IMR-90 (cell line): ENCODE measurements around the gene CRTAC1. TPM values are rescaled to one million over a fixed set of nuclear protein-coding genes. Genes with fewer than 3 reads are reported as not detected.

Experiments
- ATAC-seq: fragments of 200-7000 bp; cut with Tn5 transposase; 2 replicates; pipeline ENCODE4 v1.9.1; 2020; ENCODE audit warnings: low read depth, mild to moderate bottlenecking, moderate library complexity
- BruUV-seq: library from RNA; stranded (reverse); fragments of 400-500 nt; replicated peaks from 2 replicates; lab custom pipeline; 2021; lab: Mats Ljungman, UMichigan
- CTCF ChIA-PET: fragments of 300-600 bp; formaldehyde crosslinking; extraction: SDS; loops from one replicate; lab custom pipeline; 2021; ENCODE audit warnings: antibody characterized with exemption; lab: Yijun Ruan, JAX
- POLR2A ChIA-PET: fragments of 300-600 bp; sonication (Branson Sonifier 250); formaldehyde crosslinking; loops from one replicate; lab custom pipeline; 2022; ENCODE audit warnings: antibody characterized with exemption; ENCODE audit not compliant: unreplicated experiment; lab: Charles Lee
- DNase-seq: peaks from one replicate; pipeline ENCODE4 v3.0.0; 2013
- H2AFZ ChIP-seq: replicated peaks from 2 replicates; pipeline ENCODE3; 2013; ENCODE audit warnings: low read length, mild to moderate bottlenecking; ENCODE audit not compliant: poor library complexity
- H2AK5ac ChIP-seq: 2 replicates; pipeline ENCODE4 v1.6.1; 2013; ENCODE audit warnings: low read depth, low read length, inconsistent platforms
- H2AK9ac ChIP-seq: replicated peaks from 2 replicates; pipeline ENCODE3; 2013; ENCODE audit warnings: mild to moderate bottlenecking, low read depth, low read length, moderate library complexity; ENCODE audit not compliant: poor library complexity
- H2BK120ac ChIP-seq: 2 replicates; pipeline ENCODE4 v1.6.1; 2013; ENCODE audit warnings: low read depth, low read length, inconsistent platforms
- H2BK15ac ChIP-seq: 3 replicates; pipeline ENCODE4 v1.6.1; 2013; ENCODE audit warnings: low read depth, low read length, inconsistent platforms
- H2BK20ac ChIP-seq: 2 replicates; pipeline ENCODE4 v1.6.1; 2013; ENCODE audit warnings: low read depth, mild to moderate bottlenecking, inconsistent platforms, low read length, moderate library complexity
- H2BK5ac ChIP-seq: 2 replicates; pipeline ENCODE4 v1.6.1; 2013; ENCODE audit warnings: mild to moderate bottlenecking, low read depth, low read length, inconsistent platforms; ENCODE audit not compliant: poor library complexity, severe bottlenecking
- H3K14ac ChIP-seq: replicated peaks from 2 replicates; pipeline ENCODE4 v1.6.1; 2013; ENCODE audit warnings: low read depth, low read length, inconsistent platforms
- H3K18ac ChIP-seq: 2 replicates; pipeline ENCODE4 v1.6.1; 2013; ENCODE audit warnings: low read depth, low read length, control low read depth
- H3K23ac ChIP-seq: 2 replicates; pipeline ENCODE4 v1.6.1; 2013; ENCODE audit warnings: low read depth, low read length, inconsistent platforms
- H3K27ac ChIP-seq: 2 replicates; pipeline ENCODE4 v1.5.1; 2013; ENCODE audit warnings: mild to moderate bottlenecking, control low read depth, low read length; ENCODE audit not compliant: insufficient read depth
- H3K27me3 ChIP-seq: 2 replicates; pipeline ENCODE4 v1.6.1; 2013; ENCODE audit warnings: low read length; ENCODE audit not compliant: control insufficient read depth, insufficient read depth
- H3K36me3 ChIP-seq: 2 replicates; pipeline ENCODE4 v1.6.1; 2013; ENCODE audit warnings: low read length, mixed read lengths; ENCODE audit not compliant: control insufficient read depth, insufficient read depth
- H3K4ac ChIP-seq: 2 replicates; pipeline ENCODE4 v1.6.1; 2013; ENCODE audit warnings: low read depth, low read length, inconsistent platforms
- H3K4me1 ChIP-seq: 2 replicates; pipeline ENCODE4 v1.6.1; 2013; ENCODE audit warnings: low read length, mixed read lengths; ENCODE audit not compliant: control insufficient read depth, insufficient read depth
- H3K4me2 ChIP-seq: 2 replicates; pipeline ENCODE4 v1.6.1; 2013; ENCODE audit warnings: low read depth, mild to moderate bottlenecking, control low read depth, low read length, moderate library complexity
- H3K4me3 ChIP-seq: 2 replicates; pipeline ENCODE4 v1.5.1; 2013; ENCODE audit warnings: low read depth, mild to moderate bottlenecking, control low read depth, low read length, moderate library complexity; ENCODE audit not compliant: insufficient read depth
- H3K56ac ChIP-seq: 2 replicates; pipeline ENCODE4 v1.6.1; 2013; ENCODE audit warnings: low read length, inconsistent platforms; ENCODE audit not compliant: insufficient read depth; ENCODE audit errors: extremely low read depth
- H3K79me1 ChIP-seq, 2 experiments: 2 replicates each; pipeline ENCODE4 v1.6.1; 2013; ENCODE audit warnings: low read length in 2 of 2, inconsistent platforms in 1 of 2, low read depth in 1 of 2
- H3K9ac ChIP-seq: 2 replicates; pipeline ENCODE4 v1.6.1; 2013; ENCODE audit warnings: low read depth, low read length, control low read depth
- H3K9me1 ChIP-seq: 2 replicates; pipeline ENCODE4 v1.6.1; 2013; ENCODE audit warnings: low read length, inconsistent platforms; ENCODE audit not compliant: insufficient read depth
- H3K9me3 ChIP-seq: 2 replicates; pipeline ENCODE4 v1.6.1; 2013; ENCODE audit warnings: low read length; ENCODE audit not compliant: control insufficient read depth, insufficient read depth
- H4K20me1 ChIP-seq: 2 replicates; pipeline ENCODE4 v1.6.1; 2013; ENCODE audit warnings: low read length, inconsistent platforms; ENCODE audit not compliant: insufficient read depth
- H4K5ac ChIP-seq: 2 replicates; pipeline ENCODE4 v1.6.1; 2013; ENCODE audit warnings: mild to moderate bottlenecking, low read depth, low read length, control low read depth
- H4K8ac ChIP-seq, 2 experiments: 2 replicates each; pipeline ENCODE4 v1.6.1; 2013; ENCODE audit warnings: low read depth in 2 of 2, low read length in 2 of 2, control low read depth in 1 of 2, inconsistent platforms in 1 of 2
- H4K91ac ChIP-seq: 2 replicates; pipeline ENCODE4 v1.6.1; 2013; ENCODE audit warnings: low read depth, low read length, inconsistent platforms; ENCODE audit not compliant: insufficient read depth
- CHD1 ChIP-seq: IDR thresholded peaks from 2 replicates; pipeline ENCODE4 v1.6.1; 2012; ENCODE audit warnings: low read depth, low read length, improper control_type of control experiment
- MAZ ChIP-seq: IDR thresholded peaks from 2 replicates; pipeline ENCODE4 v1.6.1; 2012; ENCODE audit warnings: low read depth, mild to moderate bottlenecking, low read length, improper control_type of control experiment, moderate library complexity, borderline replicate concordance
- NFE2L2 ChIP-seq: fragments of 150-350 bp; IDR thresholded peaks from 2 replicates; pipeline ENCODE4 v1.6.1; 2016; ENCODE audit warnings: low read depth, mild to moderate bottlenecking, low read length
- RCOR1 ChIP-seq: IDR thresholded peaks from 2 replicates; pipeline ENCODE4 v1.6.1; 2012; ENCODE audit warnings: mild to moderate bottlenecking, low read length, improper control_type of control experiment; ENCODE audit not compliant: insufficient replicate concordance
- RFX5 ChIP-seq: IDR thresholded peaks from 2 replicates; pipeline ENCODE4 v1.8.0; 2012; ENCODE audit warnings: low read depth, mild to moderate bottlenecking, low read length, moderate library complexity
- WGBS, 2 experiments: methylation state at CpG; one replicate each; pipeline versions ENCODE4 v1.1.5 to v1.1.7; 2013; ENCODE audit warnings: missing lambda C conversion rate in 2 of 2; ENCODE audit not compliant: insufficient read length in 1 of 2; ENCODE audit errors: extremely low coverage in 2 of 2; 5-methylcytosine and 5-hydroxymethylcytosine counted together
- dilution Hi-C: fragments of 300-500 bp; cut with HindIII; formaldehyde crosslinking; loops from one replicate; pipeline ENCODE4 v1.14.3; 2018; ENCODE audit warnings: low sequenced_read_pairs; ENCODE audit not compliant: unreplicated experiment
- in situ Hi-C: fragments of 300-500 bp; cut with MboI; formaldehyde crosslinking; loops from 3 replicates; pipeline ENCODE4 v1.14.3; 2019; ENCODE audit warnings: low sequenced_read_pairs, inconsistent platforms, mixed read lengths
- intact Hi-C: fragments of 100-400 bp; cut with micrococcal nuclease; formaldehyde crosslinking; loops from 2 replicates; pipeline ENCODE4 v1.10.0; 2022
- polyA plus RNA-seq, 3 experiments: library from polyadenylated mRNA; depleted of rRNA; stranded (reverse); fragments of >200 nt; gene quantifications; 2 replicates each; pipeline ENCODE4 v1.2.3, GENCODE V29; 2012; ENCODE audit warnings: low replicate concordance in 1 of 3
- total RNA-seq: library from RNA; depleted of rRNA; stranded (reverse); fragments of >200 nt; gene quantifications from 2 replicates; pipeline ENCODE4 v1.2.3, GENCODE V29; 2012

CRTAC1 gene
- total and polyA plus RNA-seq, 2 of the 4 experiments (the other 2 are of a cell fraction): not detected

GRCh38 chr10:97936126-97936525, 94.3 kb downstream of the CRTAC1 start:
- DNase-seq (no peak), ATAC-seq (no peak)
- no peak overlapping the region for H2AK5ac ChIP-seq
- H2BK120ac ChIP-seq: no peak overlapping the region
- peaks cover 2% of the 10 kb centered on the region; the same call in 1 of the 2 replicates for H3K27me3 ChIP-seq
- no peaks in the 10 kb centered on the region for H3K9me1 ChIP-seq
- no peak overlapping the region for H2BK15ac ChIP-seq
- in situ Hi-C loops (no loop called here), intact Hi-C loops (no loop called here), dilution Hi-C loops (no loop called here)
- H3K56ac ChIP-seq: no peak overlapping the region
- H3K14ac ChIP-seq: no peak overlapping the region
- no peak overlapping the region for H3K18ac ChIP-seq
- CTCF ChIA-PET: no interaction called here
- H2AFZ ChIP-seq: no peak overlapping the region
- H3K36me3 ChIP-seq: no peaks in the 10 kb centered on the region
- H4K91ac ChIP-seq: no peak overlapping the region
- POLR2A ChIA-PET: no interaction called here
- H3K79me1 ChIP-seq: no peaks in the 10 kb centered on the region
- no peak overlapping the region for H3K9ac ChIP-seq
- no peak overlapping the region for H2BK5ac ChIP-seq
- WGBS, 2 experiments: no CpG with 5 or more reads among the region's 23 CpGs
- no peaks in the 10 kb centered on the region for H4K20me1 ChIP-seq
- H4K8ac ChIP-seq: no peak overlapping the region
- no peak overlapping the region for H3K4me2 ChIP-seq
- no peak overlapping the region for H3K4me3 ChIP-seq
- no peak overlapping the region for H3K4ac ChIP-seq
- no peak overlapping the region for H4K5ac ChIP-seq
- TF ChIP-seq CHD1 (no peak), RCOR1 (no peak), MAZ (no peak), NFE2L2 (no peak), RFX5 (no peak)
- no TSS peak for BruUV-seq
- H3K4me1 ChIP-seq: no peaks in the 10 kb centered on the region
- H2AK9ac ChIP-seq: peak overlapping the region; percentile 42
- no peak overlapping the region for H3K23ac ChIP-seq
- H3K9me3 ChIP-seq: no peaks in the 10 kb centered on the region
- no peak overlapping the region for H3K27ac ChIP-seq
- no peak overlapping the region for H2BK20ac ChIP-seq
